GM12865 (cell line): ENCODE data around the gene RPS6KA2.

Experiments used
- DNase-seq: peaks from one replicate; pipeline ENCODE4 v3.0.0; 2010; ENCODE audit warnings: low read depth
- H3K4me3 ChIP-seq: 2 replicates; pipeline ENCODE4 v1.5.1; 2011; ENCODE audit warnings: mild to moderate bottlenecking, low read depth, low read length, control low read depth
- CTCF ChIP-seq: IDR thresholded peaks from 2 replicates; pipeline ENCODE4 v1.5.1; 2011; ENCODE audit warnings: low read length, control low read depth, low read depth, inconsistent platforms; ENCODE audit not compliant: insufficient read depth; ENCODE audit errors: missing control alignments

RPS6KA2 gene

DNA sequence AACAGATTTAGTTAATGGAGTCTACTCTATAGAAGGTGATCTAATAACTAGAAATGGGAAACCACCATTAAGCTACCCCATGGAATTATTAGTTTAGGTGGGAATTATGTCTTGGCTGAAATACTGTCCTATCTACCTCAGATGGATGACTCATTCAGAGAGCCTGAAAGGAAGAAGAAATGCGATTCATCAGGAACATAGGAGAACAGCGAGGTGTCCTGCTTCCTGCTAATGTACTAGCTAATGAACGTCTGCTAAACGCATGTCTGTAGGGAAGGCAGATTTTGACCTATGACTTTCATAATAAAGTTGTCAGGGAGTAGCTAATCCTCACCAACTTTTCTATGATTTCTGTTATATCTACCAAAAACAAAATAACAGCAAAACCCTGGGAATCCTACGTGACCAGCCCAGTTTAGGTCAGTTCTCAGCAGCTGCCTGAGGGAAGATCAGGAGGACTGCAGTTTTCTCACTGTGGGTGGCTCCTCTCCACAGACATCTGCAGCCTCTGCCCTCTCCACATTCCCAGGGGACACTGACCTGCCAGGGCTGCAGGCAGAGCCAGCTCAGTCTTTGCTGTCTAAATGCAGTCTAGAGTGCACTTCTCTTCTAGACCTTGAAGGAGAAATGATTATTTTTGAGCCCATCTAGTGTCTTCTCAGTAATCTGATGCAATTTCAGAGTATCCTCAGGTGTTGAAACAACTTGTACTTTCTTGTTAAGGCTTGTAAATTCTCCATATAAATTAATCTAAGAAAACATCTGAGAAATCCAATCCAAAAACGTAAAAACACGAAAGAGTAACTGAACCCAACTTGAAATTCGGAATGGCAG lies 266.6 kb downstream of the RPS6KA2 start:
- DNase-seq = no peak
- TF ChIP-seq CTCF = no peak

More for the DNA sequence above, 266.6 kb downstream of the RPS6KA2 start:
- no peak overlapping the region for H3K4me3 ChIP-seq
